ENCODE results near the gene POC1A.

The POC1A gene

GRCh38 chr3:52109611-52110301 lies 44.5 kb downstream of the POC1A start:
- intact Hi-C loops (cut with DNase I; ENCODE audit: low total_unique reads): no loop called here
- no peak for DNase-seq
- peaks cover 0 to 13% (median 9%) of the 10 kb centered on the region in 4 donors for H3K4me1 ChIP-seq

GRCh38 chr3:52108302-52109232 lies 45.7 kb downstream of the POC1A start:
- peak overlapping the region; percentile 18 to 36 for H3K27ac ChIP-seq
- H3K27me3 ChIP-seq: no peaks in the 10 kb centered on the region
- H3K4me1 ChIP-seq: peaks cover 0 to 13% (median 9%) of the 10 kb centered on the region in 4 donors
- intact Hi-C loops (cut with DNase I; ENCODE audit: low total_unique reads): no loop called here
- H3K9me3 ChIP-seq: no peaks in the 10 kb centered on the region
- TF ChIP-seq CTCF (IDR thresholded peaks at IDR 0.05): peak in 1 of 2 experiments; percentile 12
- DNase-seq: peak in 1 of 2 donors; percentile 58
- no peak overlapping the region for H3K4me3 ChIP-seq
- H3K36me3 ChIP-seq: no peaks in the 10 kb centered on the region

More at GRCh38 chr3:52109611-52110301, 44.5 kb downstream of the POC1A start:
- H3K27me3 ChIP-seq: no peaks in the 10 kb centered on the region
- no peaks in the 10 kb centered on the region for H3K9me3 ChIP-seq
- no peak overlapping the region for H3K27ac ChIP-seq
- TF ChIP-seq CTCF (IDR thresholded peaks at IDR 0.05): no peak
- H3K36me3 ChIP-seq: no peaks in the 10 kb centered on the region
- no peak overlapping the region for H3K4me3 ChIP-seq

- no peaks in the 10 kb centered on the region for H3K9me3 ChIP-seq
- intact Hi-C loops (cut with DNase I; ENCODE audit: low total_unique reads): no loop called here
- no peak for TF ChIP-seq CTCF (IDR thresholded peaks at IDR 0.05)
- no peak overlapping the region for H3K27ac ChIP-seq
- H3K36me3 ChIP-seq: no peaks in the 10 kb centered on the region
- no peaks in the 10 kb centered on the region for H3K27me3 ChIP-seq
- no peak overlapping the region for H3K4me3 ChIP-seq
- no peak for DNase-seq
- H3K4me1 ChIP-seq: peaks cover 0 to 13% (median 9%) of the 10 kb centered on the region in 4 donors
Measured at GRCh38 chr3:52106951-52107611, 47.1 kb downstream of the POC1A start.

- no peak for TF ChIP-seq CTCF (IDR thresholded peaks at IDR 0.05)
- Histone ChIP-seq H3K36me3 (no peaks in the 10 kb centered on the region), H3K27ac (no peak overlapping the region), H3K4me1 (peaks cover 0 to 12% (median 7%) of the 10 kb centered on the region in 4 donors), H3K27me3 (no peaks in the 10 kb centered on the region), H3K4me3 (no peak overlapping the region), H3K9me3 (peaks cover 0 to 4% (median 0%) of the 10 kb centered on the region in 3 donors)
- DNase-seq: no peak
- intact Hi-C loops (cut with DNase I; ENCODE audit: low total_unique reads): no loop called here
Measured at GRCh38 chr3:52104684-52105640, 49.3 kb downstream of the POC1A start.

Data from tibial artery (tissue), 4 donors.